ENCODE measurements around the gene BAHD1. TPM values are rescaled to one million over a fixed set of nuclear protein-coding genes. Genes with fewer than 3 reads are reported as not detected.

The BAHD1 gene
- 10.4 to 12.3 TPM (median 11.6 TPM) in 5 replicates for total RNA-seq (2022; extraction: Qiagen RNA extraction)

DNA sequence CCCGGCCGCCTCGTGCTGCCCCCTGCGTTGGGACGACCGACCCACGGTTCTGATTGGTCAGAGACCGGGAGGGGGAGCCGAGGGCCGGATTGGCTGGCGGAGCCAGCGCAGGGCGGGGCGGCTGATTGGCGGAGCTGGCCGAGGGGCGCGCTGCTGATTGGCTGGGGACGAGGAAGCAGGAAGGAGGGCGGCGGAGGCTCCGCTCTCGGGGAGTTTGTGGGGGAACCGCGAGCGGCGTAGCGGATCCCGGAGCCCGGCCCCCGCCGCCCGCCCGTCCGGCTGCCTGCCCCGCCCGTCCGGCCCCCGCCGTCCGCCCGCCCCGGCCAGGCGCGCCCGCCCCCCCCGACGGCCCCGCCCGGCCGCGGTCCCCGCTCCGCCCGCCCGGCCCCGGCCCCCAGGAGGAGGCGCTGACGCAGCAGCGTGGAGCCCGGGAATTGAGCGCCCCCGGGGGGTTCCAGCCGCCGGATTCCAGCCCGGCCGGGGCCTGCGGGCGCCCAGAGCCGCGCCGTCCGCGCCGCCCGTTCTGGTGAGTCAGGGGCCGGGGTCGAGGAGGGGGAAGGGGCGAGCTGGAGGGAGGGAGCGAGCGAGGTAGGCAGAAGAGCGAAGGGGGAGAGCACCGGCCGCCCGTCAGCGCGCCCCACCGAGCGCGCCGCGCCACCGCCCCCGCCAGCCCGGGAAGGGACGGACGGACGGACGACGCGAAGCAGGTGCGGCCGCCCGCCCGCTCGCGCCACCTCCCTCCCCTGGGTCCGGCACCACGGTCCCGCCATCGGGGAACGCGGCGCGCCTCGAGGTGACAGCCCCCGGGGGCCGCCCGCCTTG is at the start of gene BAHD1:
BAHD1 (plus strand) TSS at position 211 of the 822 bp plus-strand sequence. CDS start 17,512 bp downstream, outside the sequence.

DNA sequence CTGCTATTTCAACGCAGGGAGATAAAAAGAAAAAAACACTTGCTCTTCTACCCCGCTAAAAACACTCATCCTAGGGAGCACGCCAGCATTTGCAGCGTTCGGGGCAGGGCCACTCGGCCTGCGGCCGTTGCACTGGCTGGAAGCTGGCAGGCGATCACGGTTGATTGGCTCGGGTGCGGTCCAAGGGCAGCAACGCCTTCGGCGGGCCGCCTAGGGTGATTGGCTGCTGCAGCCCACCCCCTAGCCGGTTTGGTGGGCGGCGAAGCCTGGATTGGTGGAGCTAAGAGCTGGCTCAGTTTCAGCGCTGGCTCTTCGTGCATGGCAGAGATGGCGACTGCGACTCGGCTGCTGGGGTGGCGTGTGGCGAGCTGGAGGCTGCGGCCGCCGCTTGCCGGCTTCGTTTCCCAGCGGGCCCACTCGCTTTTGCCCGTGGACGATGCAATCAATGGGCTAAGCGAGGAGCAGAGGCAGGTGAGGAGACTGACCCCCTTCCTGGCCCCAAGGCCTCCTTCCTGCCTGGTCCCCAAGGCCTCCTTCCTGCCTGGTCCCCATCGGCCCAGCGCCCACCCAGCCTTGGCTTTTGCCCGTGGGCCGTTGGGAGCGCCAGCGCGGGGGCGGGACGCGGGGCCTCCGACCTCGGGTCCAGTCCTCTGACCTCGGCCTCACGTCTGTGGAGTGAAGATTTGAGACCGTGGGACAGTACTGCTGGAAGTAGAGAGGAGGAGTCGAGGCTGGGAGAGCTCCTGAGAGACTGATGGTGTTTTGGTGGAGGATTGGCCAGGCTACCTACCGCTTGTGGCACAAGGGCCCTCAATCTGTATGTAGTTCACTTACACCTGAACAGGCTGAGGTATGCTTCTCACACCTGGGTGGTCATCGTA is 35.0 kb upstream of the BAHD1 start, which contains the start of gene IVD:
IVD (plus strand) TSS at position 295 of the 881 bp plus-strand sequence; CDS start at position 328, 33 bp downstream.

DNA sequence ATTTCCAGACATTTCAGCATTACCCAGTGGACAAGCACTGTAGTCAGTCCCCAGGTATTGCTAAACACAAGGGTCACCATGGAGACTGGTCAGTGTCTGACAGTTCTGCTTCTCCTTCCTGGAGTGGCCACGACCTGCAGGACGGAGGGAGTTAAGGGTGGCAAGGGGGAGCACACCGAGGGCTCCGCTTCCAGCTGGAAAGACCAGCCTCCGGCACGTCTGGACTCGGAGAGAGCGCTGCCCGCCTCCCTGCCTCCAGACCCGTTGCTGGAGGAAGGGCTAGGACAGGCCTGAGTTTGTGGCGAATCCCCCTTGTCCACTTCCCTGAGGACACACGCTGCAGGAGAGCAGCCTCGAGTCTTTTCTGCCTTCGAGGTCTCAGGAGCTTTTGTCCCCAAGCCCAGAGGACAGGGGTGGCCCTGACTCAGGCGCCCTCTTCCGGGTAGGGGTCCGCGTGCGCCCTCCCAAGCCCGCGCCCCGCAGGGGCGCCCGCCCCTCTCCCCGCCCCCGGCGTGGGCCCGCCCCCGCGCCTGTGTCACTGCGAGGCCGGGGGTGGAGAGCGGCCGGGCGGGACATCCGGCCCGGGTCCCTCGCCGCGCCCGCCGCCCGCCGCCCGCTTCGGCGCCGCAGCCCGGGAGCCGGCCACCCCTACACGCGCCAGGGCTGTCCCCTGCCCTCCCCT is 29.8 kb downstream of the BAHD1 start, which contains the start of gene CHST14:
CHST14 (plus strand) TSS at position 562 of the 682 bp plus-strand sequence. CDS start 230 bp downstream, outside the sequence.

Other genes starting within 250 kb of the BAHD1 start
- 0.43 to 0.86 TPM (median 0.60 TPM) in 5 replicates for gene PAK6, start 201.9 kb upstream of the BAHD1 start, total RNA-seq (2022; extraction: Qiagen RNA extraction)
- 0.15 to 0.40 TPM (median 0.32 TPM) in 4 of 5 replicates, not detected in the other for gene ANKRD63, start 157.9 kb upstream of the BAHD1 start, total RNA-seq (2022; extraction: Qiagen RNA extraction)
- 0.51 to 1.1 TPM (median 0.77 TPM) in 5 replicates for gene PLCB2, start 133.0 kb upstream of the BAHD1 start, total RNA-seq (2022; extraction: Qiagen RNA extraction)
- 5.2 to 6.8 TPM (median 6.4 TPM) in 5 replicates for gene INAFM2, start 117.3 kb upstream of the BAHD1 start, total RNA-seq (2022; extraction: Qiagen RNA extraction)
- 17.1 to 25.1 TPM (median 20.2 TPM) in 5 replicates for gene CCDC9B, start 100.0 kb upstream of the BAHD1 start, total RNA-seq (2022; extraction: Qiagen RNA extraction)
- not detected in 5 replicates for gene PHGR1, start 89.9 kb upstream of the BAHD1 start, total RNA-seq (2022; extraction: Qiagen RNA extraction)
- gene DISP2, start 82.7 kb upstream of the BAHD1 start, total RNA-seq (2022; extraction: Qiagen RNA extraction): 0.64 to 2.6 TPM (median 1.0 TPM) in 5 replicates
- 45.3 to 54.4 TPM (median 51.5 TPM) in 5 replicates for gene KNSTRN, start 58.2 kb upstream of the BAHD1 start, total RNA-seq (2022; extraction: Qiagen RNA extraction)
- gene IVD, start 35.2 kb upstream of the BAHD1 start, total RNA-seq (2022; extraction: Qiagen RNA extraction): 10.7 to 14.2 TPM (median 12.5 TPM) in 5 replicates
- gene CHST14, start 30.0 kb downstream of the BAHD1 start, total RNA-seq (2022; extraction: Qiagen RNA extraction): 14.2 to 19.8 TPM (median 18.8 TPM) in 5 replicates
- 11.9 to 17.7 TPM (median 15.5 TPM) in 5 replicates for gene CCDC32, start 124.1 kb downstream of the BAHD1 start, total RNA-seq (2022; extraction: Qiagen RNA extraction)
- 13.3 to 15.7 TPM (median 15.3 TPM) in 5 replicates for gene RPUSD2, start 128.3 kb downstream of the BAHD1 start, total RNA-seq (2022; extraction: Qiagen RNA extraction)
- 5.3 to 7.2 TPM (median 6.8 TPM) in 5 replicates for gene KNL1, start 153.3 kb downstream of the BAHD1 start, total RNA-seq (2022; extraction: Qiagen RNA extraction)